NK-92 (cell line): ENCODE measurements around the gene ADAM12.
"Not testable (repeated sequence)": the region's sequence is repeated elsewhere in the genome, so short reads cannot be mapped to it uniquely, and the experiment has no call there.

Source experiments
- DNase-seq: peaks from one replicate; lab custom pipeline; 2025; ENCODE audit not compliant: unreplicated experiment; lab: John Stamatoyannopoulos, UW

ADAM12 gene

GRCh38 chr10:126268013-126268920 is 120.0 kb downstream of the ADAM12 start:
- DNase-seq, result no peak

- DNase-seq, result no peak
Observed at GRCh38 chr10:126264102-126265018, 123.9 kb downstream of the ADAM12 start.

- no peak for DNase-seq
Observed at GRCh38 chr10:126263006-126263676, 125.1 kb downstream of the ADAM12 start.

- DNase-seq, result no peak
Observed at GRCh38 chr10:126262233-126262838, 125.9 kb downstream of the ADAM12 start.

GRCh38 chr10:126259760-126260479 is 128.4 kb downstream of the ADAM12 start:
- no peak for DNase-seq

- DNase-seq, result no peak
Observed at GRCh38 chr10:126256864-126257263, 131.4 kb downstream of the ADAM12 start.

GRCh38 chr10:126255313-126255712 is 133.0 kb downstream of the ADAM12 start:
- no peak for DNase-seq

- no peak for DNase-seq
Observed at GRCh38 chr10:126253611-126253998, 134.7 kb downstream of the ADAM12 start.

GRCh38 chr10:126252884-126253610 is 135.2 kb downstream of the ADAM12 start:
- DNase-seq, result no peak

GRCh38 chr10:126251778-126252407 is 136.4 kb downstream of the ADAM12 start:
- no peak for DNase-seq

- DNase-seq, result no peak
Observed at GRCh38 chr10:126250527-126251310, 137.6 kb downstream of the ADAM12 start.

- no peak for DNase-seq
Observed at GRCh38 chr10:126250045-126250444, 138.2 kb downstream of the ADAM12 start.

- no peak for DNase-seq
Observed at GRCh38 chr10:126247446-126247975, 140.8 kb downstream of the ADAM12 start.

GRCh38 chr10:126246396-126246795 is 141.9 kb downstream of the ADAM12 start:
- DNase-seq, result not testable (repeated sequence)

- no peak for DNase-seq
Observed at GRCh38 chr10:126245501-126245900, 142.8 kb downstream of the ADAM12 start.

GRCh38 chr10:126243971-126244370 is 144.3 kb downstream of the ADAM12 start:
- DNase-seq, result no peak

GRCh38 chr10:126243306-126243705 is 145.0 kb downstream of the ADAM12 start:
- no peak for DNase-seq
